ENCODE data around the gene LRGUK.

DNA sequence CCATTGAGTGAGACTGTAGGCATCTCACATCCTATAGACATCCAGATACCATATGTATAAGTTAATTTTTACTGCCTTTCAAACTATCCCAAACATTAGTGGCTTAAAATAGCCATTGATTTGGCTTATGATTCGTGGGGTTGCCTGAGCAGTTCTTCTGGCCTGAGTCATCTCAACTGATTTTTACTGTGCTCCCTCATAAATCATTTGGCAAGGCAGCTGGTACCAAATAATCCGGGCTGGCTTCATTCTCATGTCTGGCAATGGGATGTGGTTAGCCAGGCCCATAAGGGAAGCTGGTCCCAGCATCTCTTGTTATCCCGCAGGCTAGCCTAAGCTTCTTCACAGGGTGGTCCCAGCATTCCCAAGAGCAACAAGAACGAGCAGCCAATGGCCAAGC is 6.7 kb upstream of the LRGUK start:
- TF ChIP-seq, protein P1, sequence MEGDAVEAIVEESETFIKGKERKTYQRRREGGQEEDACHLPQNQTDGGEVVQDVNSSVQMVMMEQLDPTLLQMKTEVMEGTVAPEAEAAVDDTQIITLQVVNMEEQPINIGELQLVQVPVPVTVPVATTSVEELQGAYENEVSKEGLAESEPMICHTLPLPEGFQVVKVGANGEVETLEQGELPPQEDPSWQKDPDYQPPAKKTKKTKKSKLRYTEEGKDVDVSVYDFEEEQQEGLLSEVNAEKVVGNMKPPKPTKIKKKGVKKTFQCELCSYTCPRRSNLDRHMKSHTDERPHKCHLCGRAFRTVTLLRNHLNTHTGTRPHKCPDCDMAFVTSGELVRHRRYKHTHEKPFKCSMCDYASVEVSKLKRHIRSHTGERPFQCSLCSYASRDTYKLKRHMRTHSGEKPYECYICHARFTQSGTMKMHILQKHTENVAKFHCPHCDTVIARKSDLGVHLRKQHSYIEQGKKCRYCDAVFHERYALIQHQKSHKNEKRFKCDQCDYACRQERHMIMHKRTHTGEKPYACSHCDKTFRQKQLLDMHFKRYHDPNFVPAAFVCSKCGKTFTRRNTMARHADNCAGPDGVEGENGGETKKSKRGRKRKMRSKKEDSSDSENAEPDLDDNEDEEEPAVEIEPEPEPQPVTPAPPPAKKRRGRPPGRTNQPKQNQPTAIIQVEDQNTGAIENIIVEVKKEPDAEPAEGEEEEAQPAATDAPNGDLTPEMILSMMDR (conservative IDR thresholded peaks at IDR 0.05; ENCODE audit: low read depth, low read length): no peak
- TF ChIP-seq RCOR1 (IDR thresholded peaks at IDR 0.05; ENCODE audit: insufficient replicate concordance, low read length) (no peak), POLR2A (IDR thresholded peaks at IDR 0.05; ENCODE audit: low read depth, low read length) (no peak), SMC3 (IDR thresholded peaks at IDR 0.05; ENCODE audit: low read depth, low read length) (no peak), RAD21 (IDR thresholded peaks at IDR 0.05; ENCODE audit: low read length) (no peak), CHD1 (IDR thresholded peaks at IDR 0.05; ENCODE audit: low read depth, low read length) (no peak), RFX5 (IDR thresholded peaks at IDR 0.05; ENCODE audit: low read depth, low read length) (no peak)
